Measurements from ENCODE around the gene RPRD1B.

RPRD1B gene

GRCh38 chr20:38125157-38126056, 91.9 kb downstream of the RPRD1B start:
- DNase-seq = no peak

- no peak for DNase-seq
Measured at GRCh38 chr20:38126146-38126921, 92.8 kb downstream of the RPRD1B start.

- no peak for DNase-seq
Measured at GRCh38 chr20:38126932-38127621, 93.5 kb downstream of the RPRD1B start.

GRCh38 chr20:38127920-38128528, 94.5 kb downstream of the RPRD1B start:
- no peak for DNase-seq

GRCh38 chr20:38128691-38129090, 95.1 kb downstream of the RPRD1B start:
- DNase-seq = no peak

GRCh38 chr20:38129248-38129865, 95.8 kb downstream of the RPRD1B start:
- no peak for DNase-seq

GRCh38 chr20:38129893-38130609, 96.5 kb downstream of the RPRD1B start:
- no peak for DNase-seq

- DNase-seq = no peak
Measured at GRCh38 chr20:38130687-38131587, 97.4 kb downstream of the RPRD1B start.

GRCh38 chr20:38131588-38132121, 98.1 kb downstream of the RPRD1B start:
- DNase-seq = no peak

- DNase-seq = no peak
Measured at GRCh38 chr20:38132156-38132909, 98.8 kb downstream of the RPRD1B start.

GRCh38 chr20:38132910-38133501, 99.5 kb downstream of the RPRD1B start:
- no peak for DNase-seq

- no peak for DNase-seq
Measured at GRCh38 chr20:38133680-38134426, 100.3 kb downstream of the RPRD1B start.

- DNase-seq = no peak
Measured at GRCh38 chr20:38134427-38135270, 101.1 kb downstream of the RPRD1B start.

- DNase-seq = no peak
Measured at GRCh38 chr20:38135271-38135650, 101.7 kb downstream of the RPRD1B start.

- DNase-seq = no peak
Measured at GRCh38 chr20:38135651-38136420, 102.3 kb downstream of the RPRD1B start.

GRCh38 chr20:38136421-38137245, 103.1 kb downstream of the RPRD1B start:
- DNase-seq = no peak
